SU-DHL-6 (cell line): ENCODE measurements around the gene DDX46.

ENCODE experiments used
- H2AFZ ChIP-seq: fragments of 200-600 bp; sonication (generic); 2 replicates; pipeline ENCODE4 v1.6.1; 2014; ENCODE audit warnings: low read depth, mild to moderate bottlenecking, moderate library complexity, mixed read lengths, antibody characterized with exemption, low read length; ENCODE audit not compliant: severe bottlenecking
- H3F3A ChIP-seq: fragments of 200-600 bp; shearing (Covaris generic); 2 replicates; pipeline ENCODE4 v1.6.0; 2016; ENCODE audit warnings: antibody characterized with exemption, mild to moderate bottlenecking; ENCODE audit not compliant: insufficient read depth
- H3K27ac ChIP-seq: fragments of 200-600 bp; sonication (generic); 2 replicates; pipeline ENCODE4 v1.5.1; 2016; ENCODE audit warnings: low read depth, mild to moderate bottlenecking, low read length, moderate library complexity, mixed read lengths
- H3K27me3 ChIP-seq: fragments of 200-600 bp; sonication (generic), shearing (Covaris generic); 2 replicates; pipeline ENCODE4 v1.6.0; 2014; ENCODE audit warnings: mild to moderate bottlenecking, low read length
- H3K36me3 ChIP-seq: fragments of 200-600 bp; sonication (generic); 2 replicates; pipeline ENCODE4 v1.6.1; 2014; ENCODE audit warnings: mild to moderate bottlenecking, low read length, mixed read lengths
- H3K4me2 ChIP-seq: fragments of 300-600, 200-600 bp; shearing (Covaris generic), sonication (generic); 2 replicates; pipeline ENCODE4 v1.6.0; 2014; ENCODE audit warnings: low read length, low read depth, mild to moderate bottlenecking; ENCODE audit not compliant: poor library complexity, severe bottlenecking
- H3K4me3 ChIP-seq: fragments of 200-600 bp; sonication (generic); 2 replicates; pipeline ENCODE4 v1.5.1; 2014; ENCODE audit warnings: antibody characterized with exemption, low read length, mild to moderate bottlenecking, mixed read lengths; ENCODE audit not compliant: insufficient read depth, poor library complexity, severe bottlenecking
- H3K79me2 ChIP-seq: fragments of 200-600 bp; sonication (generic); 2 replicates; pipeline ENCODE4 v1.6.1; 2014; ENCODE audit warnings: mild to moderate bottlenecking, low read length, moderate library complexity; ENCODE audit not compliant: insufficient read depth
- H3K9ac ChIP-seq: fragments of 200-600 bp; sonication (generic); 2 replicates; pipeline ENCODE4 v1.7.0; 2014; ENCODE audit warnings: mild to moderate bottlenecking, low read length
- H3K9me2 ChIP-seq: fragments of 200-600 bp; sonication (generic); replicated peaks from 2 replicates; pipeline ENCODE4 v1.6.1; 2014; ENCODE audit warnings: low read length; ENCODE audit not compliant: insufficient read depth
- H3K9me3 ChIP-seq: fragments of 200-600 bp; sonication (generic); 2 replicates; pipeline ENCODE4 v1.6.1; 2014; ENCODE audit warnings: low read length, mixed read lengths; ENCODE audit not compliant: insufficient read depth
- H4K20me1 ChIP-seq: fragments of 200-600 bp; sonication (generic); 2 replicates; pipeline ENCODE4 v1.6.1; 2014; ENCODE audit warnings: low read depth, mild to moderate bottlenecking, antibody characterized with exemption, low read length, moderate library complexity, mixed read lengths
- CTCF ChIP-seq: fragments of 200-600 bp; sonication (generic); IDR thresholded peaks from one replicate; pipeline ENCODE4 v1.5.1; 2017; ENCODE audit warnings: antibody characterized with exemption, mild to moderate bottlenecking, low read length, moderate library complexity; ENCODE audit not compliant: insufficient read depth, poor library complexity, severe bottlenecking
- EZH2phosphoT487 ChIP-seq: fragments of 200-600 bp; sonication (generic), shearing (Covaris generic); conservative IDR thresholded peaks from 2 replicates; pipeline ENCODE4 v1.6.1; 2018; ENCODE audit warnings: mild to moderate bottlenecking, antibody characterized with exemption, low read length, moderate library complexity, mixed read lengths

The DDX46 gene

GRCh38 chr5:134741052-134741451 lies 17.5 kb upstream of the DDX46 start:
- Histone ChIP-seq H3K9me2 (no peaks in the 10 kb centered on the region), H3K4me2 (no peak overlapping the region), H3K79me2 (peaks cover 59% of the 10 kb centered on the region), H3F3A (peaks cover 10% of the 10 kb centered on the region), H3K36me3 (peaks cover 13% of the 10 kb centered on the region; the same call in 1 of the 2 replicates), H4K20me1 (0 out of 2 replicates have a peak, but pooled peaks cover 7% of the 10 kb centered on the region), H3K27me3 (no peaks in the 10 kb centered on the region), H2AFZ (no peak overlapping the region), H3K27ac (no peak overlapping the region), H3K9me3 (no peaks in the 10 kb centered on the region), H3K9ac (no peak overlapping the region), H3K4me3 (no peak overlapping the region)
- no peak for TF ChIP-seq CTCF
- no peak for TF ChIP-seq EZH2phosphoT487

DNA sequence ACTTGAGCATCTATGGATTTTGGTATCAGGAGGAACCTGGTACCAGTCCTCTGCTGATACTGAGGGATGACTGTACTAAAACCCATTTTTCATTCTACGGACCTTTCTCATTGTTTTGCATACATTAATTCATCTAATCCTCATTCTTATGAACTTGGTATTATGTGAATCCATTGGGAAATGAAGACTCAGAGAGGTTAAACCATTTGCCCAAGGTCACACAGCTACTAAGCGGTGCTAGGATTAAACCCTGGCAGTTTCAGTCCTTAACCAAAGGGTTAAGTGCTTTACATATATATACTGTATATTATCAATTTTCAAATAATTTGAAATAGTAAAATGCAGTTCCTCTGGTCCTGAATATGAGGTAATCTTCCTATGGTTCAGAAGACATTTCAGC lies 16.4 kb upstream of the DDX46 start:
- peaks cover 13% of the 10 kb centered on the region; the same call in 1 of the 2 replicates for H3K36me3 ChIP-seq
- no peak overlapping the region for H2AFZ ChIP-seq
- no peak overlapping the region for H3K9ac ChIP-seq
- no peaks in the 10 kb centered on the region for H3K9me3 ChIP-seq
- H3K79me2 ChIP-seq: peaks cover 59% of the 10 kb centered on the region
- H3K9me2 ChIP-seq: no peaks in the 10 kb centered on the region
- H4K20me1 ChIP-seq: 0 out of 2 replicates have a peak, but pooled peaks cover 7% of the 10 kb centered on the region
- H3F3A ChIP-seq: no peaks in the 10 kb centered on the region; the same call in 1 of the 2 replicates
- no peaks in the 10 kb centered on the region for H3K27me3 ChIP-seq
- TF ChIP-seq EZH2phosphoT487 (no peak), CTCF (no peak)
- no peak overlapping the region for H3K4me3 ChIP-seq
- H3K27ac ChIP-seq: no peak overlapping the region
- H3K4me2 ChIP-seq: no peak overlapping the region

DNA sequence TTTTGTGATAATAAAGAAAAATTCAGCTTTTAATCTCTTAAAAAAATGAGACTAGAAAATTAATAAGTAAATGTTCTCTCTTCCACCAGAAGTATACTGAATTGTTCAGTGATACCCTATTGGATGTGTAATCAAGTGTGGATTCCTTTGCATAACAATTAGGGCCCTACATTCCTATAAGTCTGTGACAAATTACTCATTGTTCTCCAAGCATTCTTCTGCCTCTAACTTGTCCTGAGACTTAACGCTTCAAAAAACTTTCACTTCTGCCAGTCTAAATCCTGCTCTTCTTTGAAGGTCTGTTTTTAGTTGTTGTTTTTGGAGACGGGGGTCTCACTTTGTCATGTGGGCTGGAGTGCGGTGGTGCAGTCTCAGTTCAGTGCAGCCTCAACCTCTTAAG lies 9.2 kb upstream of the DDX46 start:
- Histone ChIP-seq H2AFZ (no peak overlapping the region), H3K27me3 (no peaks in the 10 kb centered on the region), H3K4me3 (no peak overlapping the region), H3K79me2 (0 out of 2 replicates have a peak, but pooled peaks cover 4% of the 10 kb centered on the region), H3K9me2 (no peaks in the 10 kb centered on the region), H3K27ac (no peak overlapping the region), H3K9ac (no peak overlapping the region), H3F3A (no peaks in the 10 kb centered on the region; the same call in 1 of the 2 replicates), H3K9me3 (no peaks in the 10 kb centered on the region), H4K20me1 (no peaks in the 10 kb centered on the region), H3K36me3 (peaks cover 9% of the 10 kb centered on the region; the same call in 1 of the 2 replicates), H3K4me2 (no peak overlapping the region)
- TF ChIP-seq EZH2phosphoT487: no peak
- no peak for TF ChIP-seq CTCF
